ENCODE measurements around the gene TULP3.

DNA sequence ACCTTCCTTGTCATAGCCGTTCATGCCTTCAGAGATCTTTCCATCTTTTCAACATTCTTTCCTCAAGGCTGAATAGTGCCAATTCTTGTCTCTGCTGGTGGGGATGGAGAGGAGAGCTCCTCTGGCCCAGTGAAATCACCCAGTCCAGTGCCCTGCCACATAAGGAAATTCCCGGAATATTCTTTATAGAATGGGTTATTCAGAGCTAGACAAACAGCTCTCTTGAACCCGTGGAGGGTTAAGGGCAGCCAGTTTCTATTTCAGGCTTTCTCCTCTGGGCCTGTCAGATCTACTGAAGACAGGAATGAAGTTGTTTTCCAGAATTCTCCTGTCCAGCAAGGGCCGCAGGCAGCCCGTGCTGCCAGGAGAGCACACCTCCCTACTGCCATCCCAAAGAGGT is 47.7 kb upstream of the TULP3 start:
- TF ChIP-seq GATA2 (IDR thresholded peaks at IDR 0.05; ENCODE audit: low read depth, low read length) (no peak), GATA3 (IDR thresholded peaks at IDR 0.05; ENCODE audit: low read depth, low read length) (no peak)
